Vagina (tissue), 2 donors: ENCODE measurements around the gene POC1A.

Source experiments
- CTCF ChIP-seq, 3 experiments: fragments of 450-650 bp in 2 of 3; fragments of 200-600 bp in 1 of 3; sonication (generic) in 1 of 3; IDR thresholded peaks; one replicate each; pipeline ENCODE4 v1.5.1; 2017 to 2019; ENCODE audit warnings: antibody characterized with exemption in 3 of 3, mild to moderate bottlenecking in 2 of 3, moderate library complexity in 2 of 3
- POLR2AphosphoS5 ChIP-seq, 2 donors: sonication (generic); formaldehyde crosslinking; IDR thresholded peaks; one replicate each; pipeline ENCODE4 v1.9.0; 2017; ENCODE audit warnings: antibody characterized with exemption in 2 of 2, mild to moderate bottlenecking in 2 of 2, low read depth in 1 of 2; ENCODE audit not compliant: insufficient read depth in 1 of 2

- TF ChIP-seq CTCF (IDR thresholded peaks at IDR 0.05) (no peak), POLR2AphosphoS5 (IDR thresholded peaks at IDR 0.05; ENCODE audit: insufficient read depth in 1 of 2, low read depth in 1 of 2) (no peak)
Measured at GRCh38 chr3:52092891-52093290, 61.3 kb downstream of the POC1A start.
